Gastrocnemius medialis (tissue), 4 donors: ENCODE measurements around the gene CAMTA1. TPM values are rescaled to one million over a fixed set of nuclear protein-coding genes. Genes with fewer than 3 reads are reported as not detected.

Experiments used
- ATAC-seq, 2 donors: fragments of 150-250 bp; one replicate each; pipeline ENCODE4 v1.9.1; 2016
- DNase-seq, 2 donors: peaks; one replicate each; pipeline ENCODE4 v3.0.0-alpha.2; 2019
- H3K27ac ChIP-seq, 4 donors: fragments of 200-600 bp; sonication (generic); 1 replicate in 1 of 4; 2 replicates in 3 of 4; pipeline ENCODE4 v1.5.1; 2016 to 2018; ENCODE audit warnings: mild to moderate bottlenecking in 2 of 4, moderate library complexity in 1 of 4
- H3K27me3 ChIP-seq, 3 donors: fragments of 200-600 bp; sonication (generic) in 2 of 3; 1 replicate in 1 of 3; 2 replicates in 2 of 3; pipeline versions ENCODE4 v1.5.1 to v1.6.0; 2016 to 2019; ENCODE audit warnings: mild to moderate bottlenecking in 1 of 3, moderate library complexity in 1 of 3
- H3K36me3 ChIP-seq, 2 donors: fragments of 200-600 bp; sonication (generic) in 1 of 2; one replicate each; pipeline ENCODE4 v1.5.1; 2017 to 2018
- H3K4me1 ChIP-seq, 2 donors: fragments of 200-600 bp; sonication (generic) in 1 of 2; one replicate each; pipeline ENCODE4 v1.5.1; 2016 to 2017; ENCODE audit warnings: mild to moderate bottlenecking in 2 of 2
- H3K4me3 ChIP-seq, 4 donors: fragments of 200-600 bp; sonication (generic) in 3 of 4; 1 replicate in 1 of 4; 2 replicates in 3 of 4; pipeline ENCODE4 v1.5.1; 2016 to 2019; ENCODE audit warnings: mild to moderate bottlenecking in 2 of 4
- H3K9me3 ChIP-seq, 3 donors: fragments of 200-600 bp; sonication (generic) in 2 of 3; 1 replicate in 1 of 3; 2 replicates in 2 of 3; pipeline ENCODE4 v1.5.1; 2016 to 2019
- POLR2A ChIP-seq, 2 donors: fragments of 450-650 bp; IDR thresholded peaks; one replicate each; pipeline ENCODE4 v1.6.1; 2017; ENCODE audit warnings: antibody characterized with exemption in 2 of 2, mild to moderate bottlenecking in 2 of 2, moderate library complexity in 2 of 2
- in situ Hi-C, 4 donors: fragments of 200-750 bp; cut with MboI; loops; one replicate each; pipeline versions ENCODE4 v1.15.0 to v1.8.0; 2017; ENCODE audit warnings: low sequenced_read_pairs in 4 of 4
- intact Hi-C: fragments of 100-400 bp; cut with DNase I; formaldehyde crosslinking; loops from one replicate; pipeline ENCODE4 v1.15.1; 2023; ENCODE audit warnings: low total_unique reads
- total RNA-seq, 4 donors: library from RNA; depleted of rRNA; stranded (reverse); fragments of >200 nt; gene quantifications; one replicate each; pipeline versions ENCODE4 v1.1.0 to v1.2.3, GENCODE V29; 2016
- TF ChIP-seq, protein P1 (sequence below), 5 experiments: fragments of 450-650 bp in 3 of 5; fragments of 200-600 bp in 2 of 5; sonication (generic) in 2 of 5; IDR thresholded peaks in 4 of 5; conservative IDR thresholded peaks in 1 of 5; 1 replicate in 4 of 5; 2 replicates in 1 of 5; pipeline ENCODE4 v1.5.1; 2016 to 2019; ENCODE audit warnings: antibody characterized with exemption in 5 of 5, mild to moderate bottlenecking in 3 of 5, moderate library complexity in 3 of 5

Gene CAMTA1
- total RNA-seq, 4 donors from 2014 or later = 60.5 to 113 (median 70.4) TPM

DNA sequence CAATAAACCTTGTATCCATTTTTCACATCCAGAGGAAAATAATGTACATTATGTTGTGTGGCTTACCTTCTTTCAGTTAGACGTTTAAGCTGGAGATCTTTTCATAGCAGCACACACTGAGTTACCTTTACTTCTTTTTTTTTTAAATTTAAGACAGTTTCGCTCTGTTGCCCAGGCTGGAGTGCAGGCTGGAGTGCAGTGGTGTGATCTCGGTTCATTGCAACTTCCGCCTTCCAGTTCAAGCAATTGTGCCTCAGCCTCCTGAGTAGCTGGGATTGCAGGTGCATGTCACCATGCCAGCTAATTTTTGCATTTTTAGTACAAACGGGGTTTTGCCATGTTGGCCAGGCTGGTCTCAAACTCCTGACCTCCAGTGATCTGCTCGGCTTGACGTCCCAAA is 7.4 kb upstream of the CAMTA1 start:
- H3K9me3 ChIP-seq = no peaks in the 10 kb centered on the region
- no peaks in the 10 kb centered on the region for H3K27me3 ChIP-seq
- TF ChIP-seq POLR2A (IDR thresholded peaks at IDR 0.05) = no peak
- TF ChIP-seq, protein P1, sequence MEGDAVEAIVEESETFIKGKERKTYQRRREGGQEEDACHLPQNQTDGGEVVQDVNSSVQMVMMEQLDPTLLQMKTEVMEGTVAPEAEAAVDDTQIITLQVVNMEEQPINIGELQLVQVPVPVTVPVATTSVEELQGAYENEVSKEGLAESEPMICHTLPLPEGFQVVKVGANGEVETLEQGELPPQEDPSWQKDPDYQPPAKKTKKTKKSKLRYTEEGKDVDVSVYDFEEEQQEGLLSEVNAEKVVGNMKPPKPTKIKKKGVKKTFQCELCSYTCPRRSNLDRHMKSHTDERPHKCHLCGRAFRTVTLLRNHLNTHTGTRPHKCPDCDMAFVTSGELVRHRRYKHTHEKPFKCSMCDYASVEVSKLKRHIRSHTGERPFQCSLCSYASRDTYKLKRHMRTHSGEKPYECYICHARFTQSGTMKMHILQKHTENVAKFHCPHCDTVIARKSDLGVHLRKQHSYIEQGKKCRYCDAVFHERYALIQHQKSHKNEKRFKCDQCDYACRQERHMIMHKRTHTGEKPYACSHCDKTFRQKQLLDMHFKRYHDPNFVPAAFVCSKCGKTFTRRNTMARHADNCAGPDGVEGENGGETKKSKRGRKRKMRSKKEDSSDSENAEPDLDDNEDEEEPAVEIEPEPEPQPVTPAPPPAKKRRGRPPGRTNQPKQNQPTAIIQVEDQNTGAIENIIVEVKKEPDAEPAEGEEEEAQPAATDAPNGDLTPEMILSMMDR (IDR thresholded peaks at IDR 0.05 in 4 of 5, conservative IDR thresholded peaks at IDR 0.05 in 1 of 5) = no peak
- in situ Hi-C loops = no loop called here
- H3K4me1 ChIP-seq = no peaks in the 10 kb centered on the region
- no peak overlapping the region for H3K4me3 ChIP-seq
- no peaks in the 10 kb centered on the region for H3K36me3 ChIP-seq
- intact Hi-C loops = no loop called here
- no peak for DNase-seq
- no peak for ATAC-seq
- no peak overlapping the region for H3K27ac ChIP-seq

DNA sequence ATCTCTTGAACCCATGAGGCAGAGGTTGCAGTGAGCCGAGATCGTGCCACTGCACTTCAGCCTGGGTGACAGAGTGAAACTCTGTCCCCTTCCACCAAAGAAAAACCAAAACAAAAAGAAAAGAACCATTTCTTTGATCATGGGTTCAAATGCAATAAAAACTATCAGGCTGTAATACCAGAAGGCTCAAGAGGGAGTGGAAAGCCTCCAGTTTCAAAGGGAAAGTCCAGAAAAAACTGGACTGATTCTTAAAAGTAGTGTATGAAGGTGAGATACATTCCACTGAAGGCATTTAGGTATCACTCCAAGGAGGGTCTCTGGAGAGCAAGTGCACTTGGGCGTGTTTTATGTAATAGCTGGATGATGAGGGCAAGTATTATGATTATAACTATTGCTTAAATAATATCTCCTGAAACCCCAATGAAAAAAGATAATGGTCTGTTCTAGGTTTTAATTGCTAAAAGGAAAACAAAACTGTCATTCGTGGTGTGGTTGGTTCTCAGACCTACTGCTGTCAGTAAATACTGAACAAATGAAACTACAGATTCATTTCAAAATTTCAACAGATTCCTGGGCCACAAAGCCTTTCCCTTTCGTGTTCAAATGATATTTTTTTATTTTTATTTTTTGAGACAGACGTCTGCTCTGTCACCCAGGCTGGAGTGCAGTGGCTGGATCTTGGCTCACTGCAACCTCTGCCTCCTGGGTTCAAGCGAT is 6.0 kb upstream of the CAMTA1 start:
- DNase-seq = no peak

DNA sequence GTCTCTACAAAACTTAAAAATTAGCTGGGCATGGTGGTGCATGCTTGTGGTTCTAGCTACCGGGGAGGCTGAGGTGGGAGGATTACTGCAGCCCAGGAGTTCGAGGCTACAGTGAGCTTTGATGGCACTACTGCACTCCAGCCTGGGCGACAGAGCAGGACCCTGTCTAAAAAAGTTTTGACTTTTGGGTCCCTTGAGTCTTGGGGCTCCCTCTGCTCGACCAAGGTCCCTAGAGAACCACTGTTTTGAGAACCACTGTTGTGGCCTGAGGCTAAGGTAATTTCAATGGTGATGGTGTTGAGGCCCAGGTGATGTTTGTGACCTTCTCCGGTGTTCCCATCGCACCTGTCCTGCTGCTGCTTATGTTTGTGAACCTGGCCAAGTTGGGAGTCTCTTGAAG is 3.1 kb upstream of the CAMTA1 start:
- no peaks in the 10 kb centered on the region for H3K9me3 ChIP-seq
- no peak for DNase-seq
- H3K4me1 ChIP-seq = peaks cover 15 to 18% of the 10 kb centered on the region in 2 donors
- in situ Hi-C loops = no loop called here
- ATAC-seq = no peak
- no peaks in the 10 kb centered on the region for H3K36me3 ChIP-seq
- H3K27me3 ChIP-seq = no peaks in the 10 kb centered on the region
- no peak overlapping the region for H3K4me3 ChIP-seq
- TF ChIP-seq, protein P1 (IDR thresholded peaks at IDR 0.05 in 4 of 5, conservative IDR thresholded peaks at IDR 0.05 in 1 of 5) = no peak
- no peak for TF ChIP-seq POLR2A (IDR thresholded peaks at IDR 0.05)
- no peak overlapping the region for H3K27ac ChIP-seq
- intact Hi-C loops = loop anchor here (5.0 kb wide), 1 partner anchor 180 kb away; the partner anchor contains the start of gene KLHL21

More for the DNA sequence above, 6.0 kb upstream of the CAMTA1 start:
- Histone ChIP-seq H3K36me3 (no peaks in the 10 kb centered on the region), H3K9me3 (no peaks in the 10 kb centered on the region), H3K4me1 (peaks cover 5 to 9% of the 10 kb centered on the region in 2 donors), H3K27me3 (no peaks in the 10 kb centered on the region), H3K27ac (no peak overlapping the region), H3K4me3 (no peak overlapping the region)
- in situ Hi-C loops (no loop called here), intact Hi-C loops (no loop called here)
- ATAC-seq = no peak
- no peak for TF ChIP-seq POLR2A (IDR thresholded peaks at IDR 0.05)
- TF ChIP-seq, protein P1 (IDR thresholded peaks at IDR 0.05 in 4 of 5, conservative IDR thresholded peaks at IDR 0.05 in 1 of 5) = no peak

DNA sequence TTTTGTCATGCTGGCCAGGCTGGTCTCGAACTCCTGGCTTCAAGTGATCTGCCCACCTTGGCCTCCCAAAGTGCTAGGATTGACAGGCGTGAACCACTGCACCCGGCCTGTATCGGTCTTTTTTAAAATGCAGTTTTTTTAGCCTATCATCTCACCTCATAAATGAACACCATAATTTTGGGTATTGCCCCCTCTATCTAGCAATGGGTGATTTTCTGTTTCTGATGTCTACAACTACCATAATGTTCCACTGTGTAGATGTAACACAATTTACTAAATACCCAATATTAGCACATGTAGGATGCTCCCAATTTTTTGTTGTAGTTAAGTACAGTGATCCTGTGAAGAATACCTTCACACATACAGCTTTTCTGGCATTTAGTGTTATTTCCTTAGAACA is 2.0 kb upstream of the CAMTA1 start:
- Histone ChIP-seq H3K9me3 (no peaks in the 10 kb centered on the region), H3K27ac (peak overlapping the region; percentile 98 to 100 (median 98)), H3K27me3 (no peaks in the 10 kb centered on the region), H3K36me3 (no peaks in the 10 kb centered on the region), H3K4me1 (peaks cover 21 to 24% of the 10 kb centered on the region in 2 donors), H3K4me3 (peak overlapping the region in 1 of 4 donors; percentile 96)
- DNase-seq = no peak
- TF ChIP-seq POLR2A (IDR thresholded peaks at IDR 0.05) = no peak
- TF ChIP-seq, protein P1 (IDR thresholded peaks at IDR 0.05 in 4 of 5, conservative IDR thresholded peaks at IDR 0.05 in 1 of 5) = no peak
- ATAC-seq = no peak
- in situ Hi-C loops (no loop called here), intact Hi-C loops (loop anchor here (1.0 to 5.0 kb wide), 2 partner anchors 39 to 181 kb away; partner anchors contain the start of gene KLHL21)
